SK-N-SH treated with all-trans-retinoic acid at 6 μM for 48 hours (cell line): ENCODE measurements around the gene ABCC11.

Source experiments
- ATAC-seq: fragments of 200-7000 bp; cut with Tn5 transposase; 3 replicates; pipeline ENCODE4 v1.9.1; 2020; ENCODE audit warnings: mild to moderate bottlenecking, moderate library complexity
- ARNTL ChIP-seq: fragments of 450-650 bp; formaldehyde crosslinking; IDR thresholded peaks from 2 replicates; pipeline ENCODE4 v1.5.0; 2020; ENCODE audit warnings: low read depth, mild to moderate bottlenecking, moderate library complexity, borderline replicate concordance
- BACH2 ChIP-seq: fragments of 250-450 bp; sonication (Bioruptor Pico); IDR thresholded peaks from 2 replicates; pipeline ENCODE4 v1.9.0; 2021; ENCODE audit warnings: mild to moderate bottlenecking, borderline replicate concordance
- CSDC2 ChIP-seq: fragments of 250-450 bp; sonication (Bioruptor Pico); IDR thresholded peaks from 2 replicates; pipeline ENCODE4 v1.5.0; 2020; ENCODE audit warnings: mild to moderate bottlenecking, moderate library complexity
- ESRRG ChIP-seq: fragments of 250-450 bp; sonication (Bioruptor Pico); IDR thresholded peaks from 2 replicates; pipeline ENCODE4 v1.6.1; 2021; ENCODE audit warnings: mild to moderate bottlenecking
- GLIS3 ChIP-seq: fragments of 250-450 bp; sonication (Bioruptor Pico); IDR thresholded peaks from 2 replicates; pipeline ENCODE4 v1.5.0; 2020; ENCODE audit warnings: mild to moderate bottlenecking, moderate library complexity
- ISL1 ChIP-seq: fragments of 250-450 bp; sonication (Bioruptor Pico); IDR thresholded peaks from 2 replicates; pipeline ENCODE4 v2.1.2; 2022; ENCODE audit warnings: mild to moderate bottlenecking, moderate library complexity
- OSR1 ChIP-seq: fragments of 250-450 bp; sonication (Bioruptor Pico); IDR thresholded peaks from 2 replicates; pipeline ENCODE4 v1.8.0; 2022; ENCODE audit warnings: moderate library complexity, mild to moderate bottlenecking, inconsistent platforms
- PPARA ChIP-seq: fragments of 250-450 bp; sonication (Bioruptor Pico); IDR thresholded peaks from 2 replicates; pipeline ENCODE4 v1.5.0; 2020; ENCODE audit warnings: mild to moderate bottlenecking, borderline replicate concordance
- RARB ChIP-seq: fragments of 250-450 bp; sonication (Bioruptor Pico); IDR thresholded peaks from 2 replicates; pipeline ENCODE4 v1.8.0; 2021; ENCODE audit warnings: mild to moderate bottlenecking, moderate library complexity
- SNAI2 ChIP-seq: fragments of 250-450 bp; sonication (Bioruptor Pico); IDR thresholded peaks from 2 replicates; pipeline ENCODE4 v1.5.0; 2020; ENCODE audit warnings: mild to moderate bottlenecking, moderate library complexity
- TCF4 ChIP-seq: fragments of 250-450 bp; sonication (Bioruptor Pico); IDR thresholded peaks from 2 replicates; pipeline ENCODE4 v1.8.0; 2021; ENCODE audit warnings: mild to moderate bottlenecking, moderate library complexity, borderline replicate concordance
- TOX ChIP-seq: fragments of 250-450 bp; sonication (Bioruptor Pico); IDR thresholded peaks from 2 replicates; pipeline ENCODE4 v1.8.0; 2021; ENCODE audit warnings: mild to moderate bottlenecking, moderate library complexity, borderline replicate concordance
- ZC3H10 ChIP-seq: fragments of 250-450 bp; sonication (Bioruptor Pico); IDR thresholded peaks from 2 replicates; pipeline ENCODE4 v1.5.1; 2021; ENCODE audit warnings: mild to moderate bottlenecking, moderate library complexity
- ZFP3 ChIP-seq: fragments of 250-450 bp; sonication (Bioruptor Pico); IDR thresholded peaks from 2 replicates; pipeline ENCODE4 v1.5.0; 2020; ENCODE audit warnings: mild to moderate bottlenecking, moderate library complexity
- ZFP30 ChIP-seq: fragments of 450-650 bp; formaldehyde crosslinking; IDR thresholded peaks from 2 replicates; pipeline ENCODE4 v1.5.0; 2022; ENCODE audit warnings: mild to moderate bottlenecking, moderate library complexity
- ZNF565 ChIP-seq: fragments of 450-650 bp; formaldehyde crosslinking; conservative IDR thresholded peaks from 2 replicates; pipeline ENCODE4 v1.5.0; 2020; ENCODE audit warnings: low read depth, mild to moderate bottlenecking, moderate library complexity
- ZNF70 ChIP-seq: fragments of 450-650 bp; formaldehyde crosslinking; IDR thresholded peaks from 2 replicates; pipeline ENCODE4 v1.5.0; 2020; ENCODE audit warnings: mild to moderate bottlenecking, moderate library complexity
- ZNF8 ChIP-seq: fragments of 450-650 bp; formaldehyde crosslinking; IDR thresholded peaks from 2 replicates; pipeline ENCODE4 v1.5.0; 2020; ENCODE audit warnings: mild to moderate bottlenecking, moderate library complexity
- TF ChIP-seq, protein P1 (sequence below): fragments of 250-450 bp; sonication (Bioruptor Pico); IDR thresholded peaks from 2 replicates; pipeline ENCODE4 v1.8.0; 2021; ENCODE audit warnings: low read depth, mild to moderate bottlenecking, moderate library complexity, borderline replicate concordance
- TF ChIP-seq, protein P2 (sequence below): fragments of 250-450 bp; sonication (Bioruptor Pico); IDR thresholded peaks from 2 replicates; pipeline ENCODE4 v1.5.1; 2021; ENCODE audit warnings: mild to moderate bottlenecking, moderate library complexity
- TF ChIP-seq, protein P3 (sequence below): fragments of 250-450 bp; sonication (Bioruptor Pico); IDR thresholded peaks from 2 replicates; pipeline ENCODE4 v1.5.1; 2020; ENCODE audit warnings: low read depth, mild to moderate bottlenecking, moderate library complexity
- TF ChIP-seq, protein P4 (sequence below): fragments of 250-450 bp; sonication (Bioruptor Pico); IDR thresholded peaks from 2 replicates; pipeline ENCODE4 v1.5.0; 2020; ENCODE audit warnings: mild to moderate bottlenecking, moderate library complexity
- TF ChIP-seq, protein P5 (sequence below): fragments of 250-450 bp; sonication (Bioruptor Pico); IDR thresholded peaks from 2 replicates; pipeline ENCODE4 v1.8.0; 2020; ENCODE audit warnings: mild to moderate bottlenecking, moderate library complexity, borderline replicate concordance

The ABCC11 gene

DNA sequence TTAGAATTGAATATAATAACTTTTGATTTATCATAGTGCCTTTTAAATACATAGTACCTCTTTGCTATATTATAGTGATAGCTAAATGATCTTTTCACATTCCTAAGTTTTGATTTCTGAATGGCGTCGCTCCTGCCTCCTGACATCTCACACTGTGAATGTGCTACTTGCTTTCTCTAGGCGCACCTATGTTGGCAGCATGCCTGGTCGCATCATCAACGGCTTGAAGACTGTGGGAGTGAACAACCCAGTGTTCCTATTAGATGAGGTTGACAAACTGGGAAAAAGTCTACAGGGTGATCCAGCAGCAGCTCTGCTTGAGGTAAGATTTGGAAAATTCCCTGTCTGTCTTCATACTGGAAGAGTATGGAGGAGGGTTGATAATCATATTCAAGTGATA lies 29.8 kb upstream of the ABCC11 start:
- no peak for ATAC-seq
- TF ChIP-seq TOX (CRISPR knock-in tag) (no peak), ARNTL (CRISPR knock-in tag) (no peak), ZC3H10 (CRISPR knock-in tag) (no peak), ZNF70 (no peak), OSR1 (CRISPR knock-in tag) (no peak), RARB (no peak), SNAI2 (no peak), TCF4 (no peak), ZNF8 (CRISPR knock-in tag) (no peak)
- TF ChIP-seq, protein P1, sequence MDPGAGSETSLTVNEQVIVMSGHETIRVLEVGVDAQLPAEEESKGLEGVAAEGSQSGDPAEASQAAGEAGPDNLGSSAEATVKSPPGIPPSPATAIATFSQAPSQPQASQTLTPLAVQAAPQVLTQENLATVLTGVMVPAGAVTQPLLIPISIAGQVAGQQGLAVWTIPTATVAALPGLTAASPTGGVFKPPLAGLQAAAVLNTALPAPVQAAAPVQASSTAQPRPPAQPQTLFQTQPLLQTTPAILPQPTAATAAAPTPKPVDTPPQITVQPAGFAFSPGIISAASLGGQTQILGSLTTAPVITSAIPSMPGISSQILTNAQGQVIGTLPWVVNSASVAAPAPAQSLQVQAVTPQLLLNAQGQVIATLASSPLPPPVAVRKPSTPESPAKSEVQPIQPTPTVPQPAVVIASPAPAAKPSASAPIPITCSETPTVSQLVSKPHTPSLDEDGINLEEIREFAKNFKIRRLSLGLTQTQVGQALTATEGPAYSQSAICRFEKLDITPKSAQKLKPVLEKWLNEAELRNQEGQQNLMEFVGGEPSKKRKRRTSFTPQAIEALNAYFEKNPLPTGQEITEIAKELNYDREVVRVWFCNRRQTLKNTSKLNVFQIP: no peak

DNA sequence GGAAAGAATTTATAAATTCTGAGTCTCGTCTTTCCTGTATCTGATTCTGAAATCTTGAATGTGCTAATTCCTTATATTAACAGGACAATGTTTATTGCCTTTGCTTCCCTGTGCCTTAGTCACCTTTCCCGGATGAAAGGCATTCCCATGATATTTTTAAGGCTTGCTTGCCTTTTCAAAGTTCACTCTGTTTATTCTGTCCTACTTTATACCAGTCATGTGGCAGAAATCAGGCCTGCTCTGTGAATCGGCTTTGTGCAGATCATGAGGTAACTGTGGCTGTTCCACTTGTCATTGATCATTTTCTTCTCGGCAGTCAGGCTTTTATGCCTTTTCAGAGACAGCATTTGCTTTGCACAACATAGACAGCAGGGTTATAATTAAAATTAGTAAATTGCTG lies 28.8 kb upstream of the ABCC11 start:
- TF ChIP-seq ZFP30 (CRISPR knock-in tag) (no peak), SNAI2 (no peak), TOX (CRISPR knock-in tag) (no peak), CSDC2 (CRISPR knock-in tag) (no peak), ZNF8 (CRISPR knock-in tag) (no peak), RARB (no peak), OSR1 (CRISPR knock-in tag) (no peak), ARNTL (CRISPR knock-in tag) (no peak), ZC3H10 (CRISPR knock-in tag) (no peak), BACH2 (CRISPR knock-in tag) (no peak), PPARA (CRISPR knock-in tag) (no peak), ZNF70 (no peak), ZNF565 (CRISPR knock-in tag) (no peak), TCF4 (no peak)
- TF ChIP-seq, protein P2, sequence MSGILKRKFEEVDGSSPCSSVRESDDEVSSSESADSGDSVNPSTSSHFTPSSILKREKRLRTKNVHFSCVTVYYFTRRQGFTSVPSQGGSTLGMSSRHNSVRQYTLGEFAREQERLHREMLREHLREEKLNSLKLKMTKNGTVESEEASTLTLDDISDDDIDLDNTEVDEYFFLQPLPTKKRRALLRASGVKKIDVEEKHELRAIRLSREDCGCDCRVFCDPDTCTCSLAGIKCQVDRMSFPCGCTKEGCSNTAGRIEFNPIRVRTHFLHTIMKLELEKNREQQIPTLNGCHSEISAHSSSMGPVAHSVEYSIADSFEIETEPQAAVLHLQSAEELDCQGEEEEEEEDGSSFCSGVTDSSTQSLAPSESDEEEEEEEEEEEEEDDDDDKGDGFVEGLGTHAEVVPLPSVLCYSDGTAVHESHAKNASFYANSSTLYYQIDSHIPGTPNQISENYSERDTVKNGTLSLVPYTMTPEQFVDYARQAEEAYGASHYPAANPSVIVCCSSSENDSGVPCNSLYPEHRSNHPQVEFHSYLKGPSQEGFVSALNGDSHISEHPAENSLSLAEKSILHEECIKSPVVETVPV: no peak
- TF ChIP-seq, protein P3, sequence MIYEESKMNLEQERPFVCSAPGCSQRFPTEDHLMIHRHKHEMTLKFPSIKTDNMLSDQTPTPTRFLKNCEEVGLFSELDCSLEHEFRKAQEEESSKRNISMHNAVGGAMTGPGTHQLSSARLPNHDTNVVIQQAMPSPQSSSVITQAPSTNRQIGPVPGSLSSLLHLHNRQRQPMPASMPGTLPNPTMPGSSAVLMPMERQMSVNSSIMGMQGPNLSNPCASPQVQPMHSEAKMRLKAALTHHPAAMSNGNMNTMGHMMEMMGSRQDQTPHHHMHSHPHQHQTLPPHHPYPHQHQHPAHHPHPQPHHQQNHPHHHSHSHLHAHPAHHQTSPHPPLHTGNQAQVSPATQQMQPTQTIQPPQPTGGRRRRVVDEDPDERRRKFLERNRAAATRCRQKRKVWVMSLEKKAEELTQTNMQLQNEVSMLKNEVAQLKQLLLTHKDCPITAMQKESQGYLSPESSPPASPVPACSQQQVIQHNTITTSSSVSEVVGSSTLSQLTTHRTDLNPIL (CRISPR knock-in tag): no peak
- TF ChIP-seq, protein P4, sequence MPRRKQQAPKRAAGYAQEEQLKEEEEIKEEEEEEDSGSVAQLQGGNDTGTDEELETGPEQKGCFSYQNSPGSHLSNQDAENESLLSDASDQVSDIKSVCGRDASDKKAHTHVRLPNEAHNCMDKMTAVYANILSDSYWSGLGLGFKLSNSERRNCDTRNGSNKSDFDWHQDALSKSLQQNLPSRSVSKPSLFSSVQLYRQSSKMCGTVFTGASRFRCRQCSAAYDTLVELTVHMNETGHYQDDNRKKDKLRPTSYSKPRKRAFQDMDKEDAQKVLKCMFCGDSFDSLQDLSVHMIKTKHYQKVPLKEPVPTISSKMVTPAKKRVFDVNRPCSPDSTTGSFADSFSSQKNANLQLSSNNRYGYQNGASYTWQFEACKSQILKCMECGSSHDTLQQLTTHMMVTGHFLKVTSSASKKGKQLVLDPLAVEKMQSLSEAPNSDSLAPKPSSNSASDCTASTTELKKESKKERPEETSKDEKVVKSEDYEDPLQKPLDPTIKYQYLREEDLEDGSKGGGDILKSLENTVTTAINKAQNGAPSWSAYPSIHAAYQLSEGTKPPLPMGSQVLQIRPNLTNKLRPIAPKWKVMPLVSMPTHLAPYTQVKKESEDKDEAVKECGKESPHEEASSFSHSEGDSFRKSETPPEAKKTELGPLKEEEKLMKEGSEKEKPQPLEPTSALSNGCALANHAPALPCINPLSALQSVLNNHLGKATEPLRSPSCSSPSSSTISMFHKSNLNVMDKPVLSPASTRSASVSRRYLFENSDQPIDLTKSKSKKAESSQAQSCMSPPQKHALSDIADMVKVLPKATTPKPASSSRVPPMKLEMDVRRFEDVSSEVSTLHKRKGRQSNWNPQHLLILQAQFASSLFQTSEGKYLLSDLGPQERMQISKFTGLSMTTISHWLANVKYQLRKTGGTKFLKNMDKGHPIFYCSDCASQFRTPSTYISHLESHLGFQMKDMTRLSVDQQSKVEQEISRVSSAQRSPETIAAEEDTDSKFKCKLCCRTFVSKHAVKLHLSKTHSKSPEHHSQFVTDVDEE (CRISPR knock-in tag): no peak
- TF ChIP-seq, protein P1: no peak
- ATAC-seq: no peak

DNA sequence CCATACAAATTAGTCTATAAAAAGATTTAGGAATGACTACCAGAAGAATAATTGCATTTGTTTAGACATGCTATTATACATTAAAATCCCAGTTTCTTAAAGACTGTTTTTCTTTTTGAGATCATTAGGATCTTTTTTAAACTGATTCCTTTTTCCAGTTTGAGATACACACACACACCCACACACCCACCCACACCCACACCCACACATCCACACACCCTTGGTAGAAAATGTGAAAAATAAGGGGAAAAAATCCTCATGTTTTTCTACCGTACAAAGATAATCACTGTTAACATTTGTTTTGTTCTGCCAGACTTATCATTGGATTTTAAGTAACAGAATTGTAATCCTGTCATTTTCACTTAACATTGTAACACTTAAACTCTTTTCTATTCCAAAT lies 27.1 kb upstream of the ABCC11 start:
- no peak for ATAC-seq
- TF ChIP-seq, protein P2: no peak
- TF ChIP-seq ZNF565 (CRISPR knock-in tag) (no peak), RARB (no peak), ZC3H10 (CRISPR knock-in tag) (no peak), BACH2 (CRISPR knock-in tag) (no peak), GLIS3 (no peak), TCF4 (no peak), TOX (CRISPR knock-in tag) (no peak), ARNTL (CRISPR knock-in tag) (no peak), ESRRG (CRISPR knock-in tag) (no peak), OSR1 (CRISPR knock-in tag) (no peak), ZNF70 (no peak), ZNF8 (CRISPR knock-in tag) (no peak), ISL1 (CRISPR knock-in tag) (no peak), ZFP3 (CRISPR knock-in tag) (no peak), CSDC2 (CRISPR knock-in tag) (no peak)
- TF ChIP-seq, protein P3 (CRISPR knock-in tag): no peak
- TF ChIP-seq, protein P5, sequence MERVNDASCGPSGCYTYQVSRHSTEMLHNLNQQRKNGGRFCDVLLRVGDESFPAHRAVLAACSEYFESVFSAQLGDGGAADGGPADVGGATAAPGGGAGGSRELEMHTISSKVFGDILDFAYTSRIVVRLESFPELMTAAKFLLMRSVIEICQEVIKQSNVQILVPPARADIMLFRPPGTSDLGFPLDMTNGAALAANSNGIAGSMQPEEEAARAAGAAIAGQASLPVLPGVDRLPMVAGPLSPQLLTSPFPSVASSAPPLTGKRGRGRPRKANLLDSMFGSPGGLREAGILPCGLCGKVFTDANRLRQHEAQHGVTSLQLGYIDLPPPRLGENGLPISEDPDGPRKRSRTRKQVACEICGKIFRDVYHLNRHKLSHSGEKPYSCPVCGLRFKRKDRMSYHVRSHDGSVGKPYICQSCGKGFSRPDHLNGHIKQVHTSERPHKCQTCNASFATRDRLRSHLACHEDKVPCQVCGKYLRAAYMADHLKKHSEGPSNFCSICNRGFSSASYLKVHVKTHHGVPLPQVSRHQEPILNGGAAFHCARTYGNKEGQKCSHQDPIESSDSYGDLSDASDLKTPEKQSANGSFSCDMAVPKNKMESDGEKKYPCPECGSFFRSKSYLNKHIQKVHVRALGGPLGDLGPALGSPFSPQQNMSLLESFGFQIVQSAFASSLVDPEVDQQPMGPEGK: no peak
